ENCODE results near the gene PPIE. TPM values are rescaled to one million over a fixed set of nuclear protein-coding genes. Genes with fewer than 3 reads are reported as not detected.

Gene PPIE
- total and polyA plus RNA-seq, 9 donors = 30.9 to 103 (median 46.9) TPM

- DNase-seq = no peak
- H3K4me1 ChIP-seq (ENCODE audit: insufficient read depth) = no peaks in the 10 kb centered on the region
- intact Hi-C loops (cut with DNase I) = no loop called here
- H3K36me3 ChIP-seq = no peaks in the 10 kb centered on the region
- H3K27me3 ChIP-seq = no peaks in the 10 kb centered on the region
- no peaks in the 10 kb centered on the region for H3K9me3 ChIP-seq
- no peak overlapping the region for H3K4me3 ChIP-seq
- TF ChIP-seq POLR2A (IDR thresholded peaks at IDR 0.05) (no peak), CTCF (IDR thresholded peaks at IDR 0.05) (no peak), EP300 (IDR thresholded peaks at IDR 0.05) (no peak)
- WGBS, 3 donors = 74 to 80% (median 74%) methylated on average over 14 of the region's 14 CpGs
- H3K27ac ChIP-seq = no peak overlapping the region
These were observed 10.8 kb upstream of the PPIE start for GRCh38 chr1:39727932-39728317.

- Histone ChIP-seq H3K27ac (no peak overlapping the region), H3K27me3 (no peaks in the 10 kb centered on the region), H3K4me1 (ENCODE audit: insufficient read depth) (no peaks in the 10 kb centered on the region), H3K36me3 (no peaks in the 10 kb centered on the region), H3K4me3 (no peak overlapping the region), H3K9me3 (no peaks in the 10 kb centered on the region)
- intact Hi-C loops (cut with DNase I) = no loop called here
- DNase-seq = no peak
- WGBS, 3 donors = 65 to 66% (median 66%) methylated on average over 3 of the region's 3 CpGs
- no peak for TF ChIP-seq EP300 (IDR thresholded peaks at IDR 0.05)
- TF ChIP-seq POLR2A (IDR thresholded peaks at IDR 0.05) = no peak
- no peak for TF ChIP-seq CTCF (IDR thresholded peaks at IDR 0.05)
These were observed 9.7 kb upstream of the PPIE start for GRCh38 chr1:39729030-39729429.

GRCh38 chr1:39729842-39730241 is 8.8 kb upstream of the PPIE start:
- DNase-seq = no peak
- Histone ChIP-seq H3K4me1 (ENCODE audit: insufficient read depth) (no peaks in the 10 kb centered on the region), H3K9me3 (no peaks in the 10 kb centered on the region), H3K4me3 (no peak overlapping the region), H3K27me3 (no peaks in the 10 kb centered on the region), H3K36me3 (no peaks in the 10 kb centered on the region), H3K27ac (no peak overlapping the region)
- intact Hi-C loops (cut with DNase I) = no loop called here
- TF ChIP-seq CTCF (IDR thresholded peaks at IDR 0.05) (no peak), POLR2A (IDR thresholded peaks at IDR 0.05) (no peak), EP300 (IDR thresholded peaks at IDR 0.05) (no peak)
- WGBS, 3 donors = 35 to 54% (median 36%) methylated on average over 4 of the region's 4 CpGs

- Histone ChIP-seq H3K27ac (no peak overlapping the region), H3K9me3 (no peaks in the 10 kb centered on the region), H3K4me1 (ENCODE audit: insufficient read depth) (no peaks in the 10 kb centered on the region), H3K27me3 (no peaks in the 10 kb centered on the region), H3K4me3 (no peak overlapping the region), H3K36me3 (no peaks in the 10 kb centered on the region)
- DNase-seq = no peak
- WGBS, 3 donors = 66 to 85% (median 77%) methylated on average over 3 of the region's 3 CpGs
- intact Hi-C loops (cut with DNase I) = no loop called here
- no peak for TF ChIP-seq EP300 (IDR thresholded peaks at IDR 0.05)
- no peak for TF ChIP-seq POLR2A (IDR thresholded peaks at IDR 0.05)
- TF ChIP-seq CTCF (IDR thresholded peaks at IDR 0.05) = no peak
These were observed 6.0 kb upstream of the PPIE start for GRCh38 chr1:39732730-39733129.

GRCh38 chr1:39733161-39733560 is 5.5 kb upstream of the PPIE start:
- no peak overlapping the region for H3K4me3 ChIP-seq
- H3K9me3 ChIP-seq = no peaks in the 10 kb centered on the region
- TF ChIP-seq CTCF (IDR thresholded peaks at IDR 0.05) (no peak), EP300 (IDR thresholded peaks at IDR 0.05) (no peak), POLR2A (IDR thresholded peaks at IDR 0.05) (no peak)
- DNase-seq = no peak
- no peaks in the 10 kb centered on the region for H3K36me3 ChIP-seq
- no peak overlapping the region for H3K27ac ChIP-seq
- 77 to 81% (median 80%) methylated on average over 7 of the region's 7 CpGs for WGBS, 3 donors
- H3K27me3 ChIP-seq = no peaks in the 10 kb centered on the region
- intact Hi-C loops (cut with DNase I) = no loop called here
- no peaks in the 10 kb centered on the region for H3K4me1 ChIP-seq (ENCODE audit: insufficient read depth)
